Measurements from ENCODE around the gene MDFIC.
"Not testable (repeated sequence)": the region's sequence is repeated elsewhere in the genome, so short reads cannot be mapped to it uniquely, and the experiment has no call there.

MDFIC gene

GRCh38 chr7:114922026-114922651, at the start of gene MDFIC:
Gene MDFIC, plus strand, starts transcription at chr7:114922094. Its CDS starts 940 bp downstream, at chr7:114923034.
- peak; percentile 83 for DNase-seq

- no peak for DNase-seq
Measured at GRCh38 chr7:114874170-114874569, 47.7 kb upstream of the MDFIC start.

GRCh38 chr7:114875186-114875585, 46.7 kb upstream of the MDFIC start:
- DNase-seq, result no peak

GRCh38 chr7:114879554-114879953, 42.3 kb upstream of the MDFIC start:
- no peak for DNase-seq

GRCh38 chr7:114885836-114886235, 36.1 kb upstream of the MDFIC start:
- DNase-seq, result no peak

- DNase-seq, result no peak
Measured at GRCh38 chr7:114886241-114886640, 35.7 kb upstream of the MDFIC start.

- not testable (repeated sequence) for DNase-seq
Measured at GRCh38 chr7:114889116-114889515, 32.8 kb upstream of the MDFIC start.

GRCh38 chr7:114889646-114890285, 32.1 kb upstream of the MDFIC start:
- DNase-seq, result peak; percentile 9

GRCh38 chr7:114890561-114890960, 31.3 kb upstream of the MDFIC start:
- no peak for DNase-seq

- no peak for DNase-seq
Measured at GRCh38 chr7:114900127-114900526, 21.8 kb upstream of the MDFIC start.

- no peak for DNase-seq
Measured at GRCh38 chr7:114901771-114902170, 20.1 kb upstream of the MDFIC start.

GRCh38 chr7:114903131-114903530, 18.8 kb upstream of the MDFIC start:
- no peak for DNase-seq

GRCh38 chr7:114910787-114911186, 11.1 kb upstream of the MDFIC start:
- no peak for DNase-seq

- no peak for DNase-seq
Measured at GRCh38 chr7:114911411-114911810, 10.5 kb upstream of the MDFIC start.

- DNase-seq, result peak; percentile 63
Measured at GRCh38 chr7:114916261-114916892, 5.5 kb upstream of the MDFIC start.

- DNase-seq, result no peak
Measured at GRCh38 chr7:114917211-114917839, 4.6 kb upstream of the MDFIC start.

- DNase-seq, result no peak
Measured at GRCh38 chr7:114919587-114919986, 2.3 kb upstream of the MDFIC start.

GRCh38 chr7:114921631-114922025, 266 bp upstream of the MDFIC start:
- peak; percentile 47 for DNase-seq

- peak; percentile 69 for DNase-seq
Measured at GRCh38 chr7:114922652-114923402, 933 bp downstream of the MDFIC start.

- DNase-seq, result no peak
Measured at GRCh38 chr7:114923403-114923713, 1.5 kb downstream of the MDFIC start.

GRCh38 chr7:114924038-114924712, 2.3 kb downstream of the MDFIC start:
- DNase-seq, result no peak

- no peak for DNase-seq
Measured at GRCh38 chr7:114925434-114925833, 3.5 kb downstream of the MDFIC start.

GRCh38 chr7:114928060-114928459, 6.2 kb downstream of the MDFIC start:
- no peak for DNase-seq
